Kidney tubule cell (primary cell): ENCODE data around the gene NECAB3.

Experiments used
- DNase-seq: peaks from one replicate; pipeline ENCODE4 v3.0.0-alpha.2; 2018; ENCODE audit warnings: low spot score

Gene NECAB3

DNA sequence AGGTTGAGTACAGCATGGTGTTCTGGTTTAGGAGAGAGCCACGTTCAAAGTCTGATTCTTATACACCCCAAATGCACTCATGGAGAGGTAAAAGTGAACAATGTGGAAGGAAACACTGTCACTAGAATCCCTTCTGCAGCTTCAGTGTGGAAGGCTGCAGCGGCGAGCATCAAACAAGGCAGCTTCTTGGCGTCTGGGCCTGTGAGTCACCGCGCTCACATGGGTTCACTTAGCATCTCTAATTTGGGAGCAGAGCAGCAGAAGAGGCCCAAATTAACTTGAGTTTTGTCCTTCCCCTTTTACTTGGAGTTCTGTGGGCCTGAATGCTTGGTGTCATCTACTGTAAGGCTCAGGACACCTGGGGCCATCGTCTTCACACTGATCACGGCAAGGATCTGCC, 22.9 kb upstream of the NECAB3 start:
- DNase-seq: no peak

- DNase-seq: no peak
Observed at GRCh38 chr20:33696448-33696847, 22.2 kb upstream of the NECAB3 start.

DNA sequence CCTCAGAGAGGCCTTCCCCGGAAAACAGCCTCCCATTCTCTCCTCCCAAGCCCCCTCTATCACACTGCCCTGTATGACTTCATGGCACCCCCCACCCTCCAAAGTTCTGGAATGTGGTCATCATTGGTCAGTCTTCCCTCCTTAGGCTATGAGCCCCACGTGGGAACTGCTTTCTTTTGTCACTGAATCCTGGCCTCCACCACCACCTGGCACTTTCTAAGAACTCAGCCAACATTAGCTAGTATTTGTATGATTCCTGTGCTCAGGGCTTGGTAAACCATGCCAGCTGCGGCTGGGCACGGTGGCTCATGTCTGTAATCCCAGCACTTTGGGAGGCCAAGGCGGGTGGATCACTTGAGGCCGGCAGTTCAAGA, 20.4 kb upstream of the NECAB3 start:
- no peak for DNase-seq

- no peak for DNase-seq
Observed at GRCh38 chr20:33693741-33694638, 19.8 kb upstream of the NECAB3 start.

DNA sequence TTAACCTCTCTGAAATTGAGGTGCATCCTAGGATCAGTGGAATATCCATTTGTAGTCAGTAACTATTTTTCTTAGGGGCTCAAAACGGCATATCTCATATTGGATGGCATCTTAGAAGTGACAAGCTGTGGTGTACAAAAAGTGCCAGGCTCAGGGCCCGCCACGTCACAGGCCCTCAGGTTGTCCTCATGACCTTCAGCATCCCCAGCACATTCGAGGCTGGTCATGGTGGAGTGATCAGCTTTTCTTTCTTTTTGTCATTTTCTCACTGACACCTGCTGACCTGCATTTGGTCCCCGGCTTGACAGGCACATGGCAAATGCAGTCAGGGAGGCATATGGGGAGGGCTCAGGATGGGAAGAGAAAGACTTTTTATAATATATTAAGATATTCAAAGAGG, 19.1 kb upstream of the NECAB3 start:
- no peak for DNase-seq

DNA sequence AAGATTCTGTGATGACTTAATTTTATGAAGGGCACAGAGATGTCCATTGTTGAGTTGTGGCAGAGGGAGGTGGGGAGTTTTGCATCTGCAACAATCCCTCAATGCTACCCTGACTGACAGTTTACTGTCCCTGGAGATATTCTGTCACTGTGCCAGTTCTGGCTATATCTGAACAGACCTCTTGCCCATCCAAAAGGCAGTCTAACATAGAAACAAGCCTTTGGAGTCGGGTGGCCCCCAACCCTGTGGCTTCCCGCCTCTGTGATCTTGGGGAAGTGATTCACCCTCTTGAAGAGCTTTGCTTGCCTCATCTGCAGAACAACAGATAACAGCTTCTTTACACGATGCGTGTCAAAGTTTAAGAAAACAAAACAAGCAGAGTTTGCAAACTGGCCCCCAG, 15.7 kb upstream of the NECAB3 start:
- DNase-seq: no peak

GRCh38 chr20:33689493-33689892, 15.3 kb upstream of the NECAB3 start:
- no peak for DNase-seq

DNA sequence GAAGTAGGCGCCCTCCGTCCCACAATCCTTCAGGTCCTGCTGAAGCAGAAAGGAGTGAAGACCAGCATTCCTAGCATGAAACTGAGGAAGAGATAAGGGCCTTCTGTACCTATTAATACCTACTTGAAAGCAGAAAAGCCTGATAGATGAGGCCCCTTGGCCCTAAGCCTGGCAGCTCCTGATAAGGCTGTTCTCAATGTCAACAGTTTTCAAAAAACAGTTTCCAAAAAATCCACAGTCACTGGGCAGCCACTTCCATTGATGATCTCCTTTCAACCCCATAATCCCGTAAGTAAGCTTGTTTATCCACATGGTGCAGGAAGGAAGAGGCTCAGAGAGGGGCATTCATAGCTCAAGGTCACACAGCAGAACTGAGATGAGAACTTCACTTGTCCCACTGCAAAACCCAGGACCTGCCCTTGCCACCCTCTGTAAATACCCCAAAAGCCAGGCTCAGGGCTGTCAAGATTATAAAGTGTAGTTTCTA, 14.8 kb upstream of the NECAB3 start:
- no peak for DNase-seq

- DNase-seq: no peak
Observed at GRCh38 chr20:33687993-33688937, 14.0 kb upstream of the NECAB3 start.

DNA sequence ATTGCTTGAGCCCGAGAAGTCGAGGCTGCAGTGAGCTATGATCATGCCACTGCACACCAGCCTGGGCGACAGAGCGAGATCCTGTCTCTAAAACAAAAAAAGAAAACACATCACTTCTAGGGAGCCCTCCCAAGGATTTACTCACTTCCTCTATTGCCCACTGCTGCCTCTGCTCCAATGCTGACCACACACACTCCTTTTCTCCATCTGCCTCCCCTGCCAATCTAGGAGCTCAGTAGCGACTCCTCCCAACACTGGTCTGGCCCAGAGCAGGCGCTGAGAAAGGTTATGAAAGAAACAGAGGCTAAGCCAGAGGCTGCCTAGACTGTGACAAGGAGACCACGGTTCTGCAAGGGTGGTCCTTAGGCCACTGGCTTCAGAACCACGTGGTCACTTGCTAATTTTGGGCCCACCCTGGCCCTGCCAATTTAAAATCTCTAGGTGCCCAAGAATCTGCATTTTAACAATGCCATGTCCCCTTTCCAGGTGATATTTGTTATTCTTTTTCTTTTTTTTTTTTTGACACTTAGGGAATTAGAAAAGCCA, 13.2 kb upstream of the NECAB3 start:
- no peak for DNase-seq

DNA sequence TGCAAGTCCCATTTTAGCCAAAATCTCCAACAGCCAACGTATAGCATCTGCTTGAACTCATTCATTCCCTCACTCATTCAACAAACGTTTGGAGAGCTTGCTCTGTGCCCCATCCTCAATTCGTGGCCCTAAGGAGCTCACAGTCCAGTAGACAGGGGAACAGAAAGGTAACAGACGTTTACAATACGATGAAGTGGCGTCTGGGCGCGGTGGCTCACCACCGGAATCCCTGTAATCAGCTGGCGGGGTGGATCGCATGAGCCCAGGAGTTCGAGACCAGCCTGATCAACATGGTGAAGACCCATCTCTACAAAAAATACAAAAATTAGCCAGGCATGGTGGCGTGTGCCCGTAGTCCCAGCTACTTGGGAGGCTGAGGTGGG, 12.7 kb upstream of the NECAB3 start:
- DNase-seq: no peak

DNA sequence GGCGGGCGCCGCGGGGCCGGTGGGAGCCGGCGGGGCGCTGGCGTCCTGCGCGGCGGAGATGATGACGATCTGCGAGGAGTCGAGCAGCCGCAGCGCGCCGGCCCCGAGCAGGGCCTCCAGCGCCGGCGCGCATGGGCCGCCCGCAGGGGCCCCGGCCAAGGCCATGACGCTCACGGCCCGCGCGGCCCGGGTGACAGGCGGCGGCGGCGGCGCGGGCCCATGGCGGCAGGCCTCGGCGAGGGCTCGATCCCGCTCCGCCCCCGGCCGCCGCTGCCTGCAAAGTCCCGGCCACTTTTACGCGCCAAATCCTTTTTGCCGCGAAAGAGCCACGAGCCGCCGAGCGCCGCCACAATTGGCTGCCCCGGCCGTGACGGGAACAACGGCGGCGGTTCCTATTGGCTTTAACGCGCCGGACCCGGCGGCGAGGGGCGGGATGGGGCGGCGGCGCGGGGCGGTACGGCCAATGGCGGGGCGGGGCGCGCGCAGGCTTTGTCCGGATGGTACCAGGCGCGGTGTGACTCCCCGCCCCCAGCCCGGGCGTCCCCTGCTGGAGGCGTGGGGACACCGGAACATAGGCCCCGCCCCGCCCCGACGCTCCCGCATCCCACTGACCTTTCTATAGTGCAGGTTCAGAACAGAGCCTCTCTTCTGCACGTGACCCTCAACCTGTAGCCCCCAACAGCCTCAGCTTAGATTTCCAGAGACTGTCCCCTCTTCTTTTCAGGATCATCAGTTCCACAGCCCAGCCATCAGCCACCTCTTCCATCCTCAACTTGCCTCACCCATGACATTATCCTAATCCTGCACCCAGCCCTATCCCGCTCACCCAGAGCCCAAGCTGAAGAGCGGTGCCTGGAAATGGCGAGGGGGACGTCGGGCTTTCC, 12.1 kb upstream of the NECAB3 start, which contains the start of gene E2F1:
Gene E2F1 (minus strand): TSS at position 286 of the 884 bp plus-strand sequence. CDS start 121 bp downstream, at position 165.
- peak; percentile 94 for DNase-seq

- DNase-seq: peak; percentile 36
Observed at GRCh38 chr20:33685328-33686099, 11.3 kb upstream of the NECAB3 start.

- no peak for DNase-seq
Observed at GRCh38 chr20:33684533-33685327, 10.5 kb upstream of the NECAB3 start.

DNA sequence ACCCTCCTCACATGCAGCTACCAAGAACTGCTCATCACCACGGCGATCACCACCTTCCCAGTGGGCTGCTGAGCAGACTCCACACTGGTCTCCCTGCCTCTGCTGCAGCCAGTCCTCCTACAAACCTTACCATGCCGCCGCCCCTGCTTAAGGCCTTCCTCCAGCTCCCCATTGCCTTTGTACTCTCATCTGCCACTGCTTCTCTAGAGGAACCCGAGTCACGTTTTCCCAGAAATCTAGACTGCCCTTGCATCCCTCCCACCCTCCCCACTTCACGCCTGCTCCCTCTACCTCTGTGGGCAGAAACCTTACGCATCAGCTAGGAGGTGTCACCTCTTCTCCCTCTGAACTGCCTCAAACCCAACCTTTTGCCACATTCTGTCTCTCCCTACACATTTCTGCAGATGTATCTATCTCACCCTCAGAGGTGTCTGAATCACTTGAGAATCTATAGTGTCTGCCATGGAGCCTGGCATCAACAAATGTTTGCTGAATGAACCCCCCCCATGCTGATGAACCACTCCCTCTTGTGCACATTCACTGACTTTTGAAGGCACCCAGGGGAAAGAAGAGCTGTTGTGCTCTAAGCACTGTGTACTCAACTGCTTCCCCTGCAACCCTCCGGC, 7.6 kb upstream of the NECAB3 start:
- DNase-seq: no peak

GRCh38 chr20:33681288-33681687, 7.1 kb upstream of the NECAB3 start:
- DNase-seq: no peak

- DNase-seq: no peak
Observed at GRCh38 chr20:33680686-33681085, 6.5 kb upstream of the NECAB3 start.

- DNase-seq: no peak
Observed at GRCh38 chr20:33679758-33680485, 5.7 kb upstream of the NECAB3 start.
